T-helper 2 cell treated with Interferon-gamma antibody and Interleukin-4, amounts not matched to agents 5 μg/mL and 100 μg/mL, for 36 hours (primary cell): Measurements from ENCODE around the gene SLCO6A1.

Experiments
- DNase-seq: peaks from one replicate; pipeline ENCODE4 v3.0.0; 2021; ENCODE audit warnings: low spot score
- H3K27ac Mint-ChIP-seq: one replicate; pipeline ENCODE4 v1.8.0; 2021; ENCODE audit warnings: mild to moderate bottlenecking, mixed read lengths
- H3K27me3 Mint-ChIP-seq: one replicate; pipeline ENCODE4 v1.8.0; 2021; ENCODE audit warnings: low read depth, mixed read lengths
- H3K36me3 Mint-ChIP-seq: one replicate; pipeline ENCODE4 v1.8.0; 2021; ENCODE audit warnings: low read depth, mixed read lengths
- H3K4me1 Mint-ChIP-seq: one replicate; pipeline ENCODE4 v1.8.0; 2021; ENCODE audit warnings: low read depth, mixed read lengths
- H3K4me3 Mint-ChIP-seq: one replicate; pipeline ENCODE4 v1.8.0; 2022; ENCODE audit warnings: mild to moderate bottlenecking, moderate library complexity, mixed read lengths
- H3K9me3 Mint-ChIP-seq: one replicate; pipeline ENCODE4 v1.8.0; 2021; ENCODE audit warnings: mixed read lengths

The SLCO6A1 gene, protein sequence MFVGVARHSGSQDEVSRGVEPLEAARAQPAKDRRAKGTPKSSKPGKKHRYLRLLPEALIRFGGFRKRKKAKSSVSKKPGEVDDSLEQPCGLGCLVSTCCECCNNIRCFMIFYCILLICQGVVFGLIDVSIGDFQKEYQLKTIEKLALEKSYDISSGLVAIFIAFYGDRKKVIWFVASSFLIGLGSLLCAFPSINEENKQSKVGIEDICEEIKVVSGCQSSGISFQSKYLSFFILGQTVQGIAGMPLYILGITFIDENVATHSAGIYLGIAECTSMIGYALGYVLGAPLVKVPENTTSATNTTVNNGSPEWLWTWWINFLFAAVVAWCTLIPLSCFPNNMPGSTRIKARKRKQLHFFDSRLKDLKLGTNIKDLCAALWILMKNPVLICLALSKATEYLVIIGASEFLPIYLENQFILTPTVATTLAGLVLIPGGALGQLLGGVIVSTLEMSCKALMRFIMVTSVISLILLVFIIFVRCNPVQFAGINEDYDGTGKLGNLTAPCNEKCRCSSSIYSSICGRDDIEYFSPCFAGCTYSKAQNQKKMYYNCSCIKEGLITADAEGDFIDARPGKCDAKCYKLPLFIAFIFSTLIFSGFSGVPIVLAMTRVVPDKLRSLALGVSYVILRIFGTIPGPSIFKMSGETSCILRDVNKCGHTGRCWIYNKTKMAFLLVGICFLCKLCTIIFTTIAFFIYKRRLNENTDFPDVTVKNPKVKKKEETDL

GRCh38 chr5:102498271-102499034 is at the start of gene SLCO6A1:
Gene SLCO6A1 (minus strand): TSS chr5:102499001. CDS start chr5:102498844, 157 bp downstream.
- Mint-ChIP-seq H3K4me1 (no peaks in the 10 kb centered on the region), H3K4me3 (no peak within 1 kb of the TSS), H3K36me3 (no peaks in the 10 kb centered on the region), H3K9me3 (no peaks in the 10 kb centered on the region), H3K27me3 (no peaks in the 10 kb centered on the region), H3K27ac (no peak within 1 kb of the TSS)
- DNase-seq = no peak

GRCh38 chr5:102547141-102548035 is 48.6 kb upstream of the SLCO6A1 start:
- Mint-ChIP-seq H3K27ac (no peak overlapping the region), H3K36me3 (no peaks in the 10 kb centered on the region), H3K4me1 (no peaks in the 10 kb centered on the region), H3K4me3 (no peak overlapping the region), H3K9me3 (no peaks in the 10 kb centered on the region), H3K27me3 (no peaks in the 10 kb centered on the region)
- DNase-seq = no peak

- no peaks in the 10 kb centered on the region for H3K27me3 Mint-ChIP-seq
- no peak overlapping the region for H3K4me3 Mint-ChIP-seq
- no peaks in the 10 kb centered on the region for H3K36me3 Mint-ChIP-seq
- DNase-seq = no peak
- no peaks in the 10 kb centered on the region for H3K9me3 Mint-ChIP-seq
- no peaks in the 10 kb centered on the region for H3K4me1 Mint-ChIP-seq
- H3K27ac Mint-ChIP-seq = no peak overlapping the region
Observed at GRCh38 chr5:102545175-102545574, 46.4 kb upstream of the SLCO6A1 start.

GRCh38 chr5:102542057-102542456 is 43.3 kb upstream of the SLCO6A1 start:
- no peak for DNase-seq
- peaks cover 4% of the 10 kb centered on the region for H3K27me3 Mint-ChIP-seq
- H3K27ac Mint-ChIP-seq = no peak overlapping the region
- H3K4me3 Mint-ChIP-seq = no peak overlapping the region
- H3K36me3 Mint-ChIP-seq = no peaks in the 10 kb centered on the region
- no peaks in the 10 kb centered on the region for H3K9me3 Mint-ChIP-seq
- no peaks in the 10 kb centered on the region for H3K4me1 Mint-ChIP-seq

DNA sequence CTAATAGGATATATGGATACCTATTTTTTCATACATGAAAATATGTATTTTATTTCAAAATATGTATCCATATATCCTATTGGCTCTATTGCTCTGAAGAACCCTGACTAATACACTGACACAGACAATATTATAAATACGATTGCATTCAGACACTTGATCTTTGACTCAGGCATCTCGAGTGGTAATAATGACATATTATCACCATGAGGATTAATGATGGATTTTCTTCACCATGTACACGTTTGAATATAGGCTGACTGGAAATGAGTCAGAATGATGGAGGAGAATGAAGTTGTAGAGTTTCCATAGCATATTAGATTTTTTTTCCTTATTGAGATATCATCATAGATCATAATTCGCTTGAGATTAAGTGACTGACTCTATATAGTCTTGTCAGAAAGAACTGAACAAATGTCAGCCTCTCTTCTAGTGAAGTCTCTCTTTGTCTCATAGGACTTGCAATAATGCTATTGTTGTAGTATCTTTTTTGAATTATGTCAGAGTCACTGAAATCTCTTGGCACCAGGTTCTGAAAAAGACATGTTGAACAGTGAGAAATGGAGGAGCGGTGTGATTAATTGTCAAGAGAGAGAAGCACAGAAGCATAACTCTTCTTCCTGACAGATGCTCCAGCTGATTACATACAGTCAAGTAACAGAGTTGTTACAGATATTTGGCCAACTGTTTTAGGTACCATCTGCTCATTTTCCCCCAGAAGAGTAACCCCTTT is 41.4 kb upstream of the SLCO6A1 start:
- Mint-ChIP-seq H3K36me3 (no peaks in the 10 kb centered on the region), H3K9me3 (no peaks in the 10 kb centered on the region), H3K27ac (no peak overlapping the region), H3K27me3 (peaks cover 4% of the 10 kb centered on the region), H3K4me3 (no peak overlapping the region), H3K4me1 (no peaks in the 10 kb centered on the region)
- no peak for DNase-seq

GRCh38 chr5:102539562-102539961 is 40.8 kb upstream of the SLCO6A1 start:
- no peak for DNase-seq
- Mint-ChIP-seq H3K4me1 (no peaks in the 10 kb centered on the region), H3K27ac (no peak overlapping the region), H3K27me3 (peaks cover 4% of the 10 kb centered on the region), H3K9me3 (no peaks in the 10 kb centered on the region), H3K36me3 (no peaks in the 10 kb centered on the region), H3K4me3 (no peak overlapping the region)

- Mint-ChIP-seq H3K27ac (no peak overlapping the region), H3K4me3 (no peak overlapping the region), H3K36me3 (no peaks in the 10 kb centered on the region), H3K27me3 (peaks cover 4% of the 10 kb centered on the region), H3K9me3 (no peaks in the 10 kb centered on the region), H3K4me1 (no peaks in the 10 kb centered on the region)
- no peak for DNase-seq
Observed at GRCh38 chr5:102537011-102537410, 38.2 kb upstream of the SLCO6A1 start.

DNA sequence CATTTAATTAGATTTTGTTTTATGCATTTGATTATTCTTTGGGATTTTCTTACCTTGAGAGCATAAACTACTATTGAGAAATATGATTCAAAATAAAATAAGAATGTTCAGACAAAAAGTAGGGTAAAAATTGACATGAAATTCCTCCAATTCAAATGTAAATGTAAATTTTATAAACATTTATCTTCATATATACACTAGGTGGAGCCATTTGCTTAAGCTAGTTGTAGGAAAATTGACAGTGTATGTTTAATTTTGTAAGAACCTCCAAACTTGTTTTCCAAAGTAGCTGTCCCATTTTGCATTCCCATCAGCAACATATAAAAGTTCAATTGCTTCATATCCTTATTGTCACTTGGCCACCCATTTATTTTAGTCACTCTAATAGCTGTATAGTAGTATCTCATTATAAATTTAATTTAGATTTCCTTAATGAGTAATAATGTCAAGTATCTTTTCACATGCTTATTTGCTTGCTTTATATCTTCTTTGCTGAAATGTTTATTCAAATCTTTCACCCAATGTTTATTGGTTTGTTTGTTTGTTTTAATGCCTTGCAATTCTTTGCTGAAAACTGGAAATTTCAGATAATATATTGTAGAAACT is 37.6 kb upstream of the SLCO6A1 start:
- Mint-ChIP-seq H3K9me3 (no peaks in the 10 kb centered on the region), H3K4me1 (no peaks in the 10 kb centered on the region), H3K27me3 (peaks cover 4% of the 10 kb centered on the region), H3K27ac (no peak overlapping the region), H3K4me3 (no peak overlapping the region), H3K36me3 (no peaks in the 10 kb centered on the region)
- no peak for DNase-seq

- DNase-seq = no peak
- Mint-ChIP-seq H3K27ac (no peak overlapping the region), H3K4me3 (no peak overlapping the region), H3K4me1 (no peaks in the 10 kb centered on the region), H3K36me3 (no peaks in the 10 kb centered on the region), H3K9me3 (no peaks in the 10 kb centered on the region), H3K27me3 (no peaks in the 10 kb centered on the region)
Observed at GRCh38 chr5:102532123-102532522, 33.3 kb upstream of the SLCO6A1 start.

- Mint-ChIP-seq H3K4me3 (no peak overlapping the region), H3K4me1 (no peaks in the 10 kb centered on the region), H3K9me3 (no peaks in the 10 kb centered on the region), H3K36me3 (no peaks in the 10 kb centered on the region), H3K27me3 (no peaks in the 10 kb centered on the region), H3K27ac (no peak overlapping the region)
- DNase-seq = no peak
Observed at GRCh38 chr5:102531506-102531905, 32.7 kb upstream of the SLCO6A1 start.

- Mint-ChIP-seq H3K4me1 (no peaks in the 10 kb centered on the region), H3K27me3 (peaks cover under 1% of the 10 kb centered on the region), H3K27ac (no peak overlapping the region), H3K4me3 (no peak overlapping the region), H3K9me3 (no peaks in the 10 kb centered on the region), H3K36me3 (no peaks in the 10 kb centered on the region)
- DNase-seq = no peak
Observed at GRCh38 chr5:102529447-102529846, 30.6 kb upstream of the SLCO6A1 start.

DNA sequence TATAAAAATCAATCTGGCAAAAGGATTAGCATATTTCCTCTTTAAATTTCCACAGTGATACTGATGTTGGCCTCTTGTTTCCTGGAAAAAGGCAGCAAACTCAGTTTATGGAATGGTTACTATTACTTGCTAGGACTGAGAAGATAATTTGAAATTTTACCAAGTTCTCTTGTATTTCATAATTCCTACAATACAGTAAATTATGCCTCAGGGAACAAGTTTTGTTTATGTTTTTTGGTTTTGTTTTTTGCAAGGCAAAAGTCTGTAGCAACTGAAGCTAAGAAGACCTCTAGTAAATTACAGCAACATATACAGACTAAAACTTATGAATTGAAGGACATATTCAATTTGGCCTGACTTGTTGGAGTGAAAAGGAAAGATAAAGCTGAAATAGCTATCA is 30.2 kb upstream of the SLCO6A1 start:
- H3K4me1 Mint-ChIP-seq = peaks cover 1% of the 10 kb centered on the region
- no peaks in the 10 kb centered on the region for H3K36me3 Mint-ChIP-seq
- H3K27ac Mint-ChIP-seq = no peak overlapping the region
- no peak overlapping the region for H3K4me3 Mint-ChIP-seq
- no peak for DNase-seq
- peaks cover 2% of the 10 kb centered on the region for H3K27me3 Mint-ChIP-seq
- H3K9me3 Mint-ChIP-seq = no peaks in the 10 kb centered on the region
